Fibroblast of the aortic adventitia (primary cell): ENCODE data around the gene AGBL3. TPM values are rescaled to one million over a fixed set of nuclear protein-coding genes. Genes with fewer than 3 reads are reported as not detected.
"Not testable (repeated sequence)": the region's sequence is repeated elsewhere in the genome, so short reads cannot be mapped to it uniquely, and the experiment has no call there.

Experiments
- DNase-seq: peaks from one replicate; pipeline ENCODE4 v3.0.0-alpha.2; 2010; ENCODE audit warnings: low read depth
- H3K4me3 ChIP-seq: 2 replicates; pipeline ENCODE4 v1.5.1; 2011; ENCODE audit warnings: low read depth, mild to moderate bottlenecking, control low read depth, low read length, moderate library complexity
- CTCF ChIP-seq: IDR thresholded peaks from 2 replicates; pipeline ENCODE4 v1.5.1; 2011; ENCODE audit warnings: mild to moderate bottlenecking, low read length, control low read depth, inconsistent platforms; ENCODE audit not compliant: insufficient read depth
- total RNA-seq: library from RNA; depleted of rRNA; stranded (reverse); fragments of >200 nt; gene quantifications from 2 replicates; pipeline ENCODE4 v1.2.3, GENCODE V29; 2012; ENCODE audit warnings: low replicate concordance

AGBL3 gene
- total RNA-seq, 1 donor: 2.9 TPM

- DNase-seq: peak; percentile 43
- H3K4me3 ChIP-seq: peak overlapping the region; percentile 81
- no peak for TF ChIP-seq CTCF
Observed at GRCh38 chr7:135169964-135170273, 183.6 kb downstream of the AGBL3 start.

DNA sequence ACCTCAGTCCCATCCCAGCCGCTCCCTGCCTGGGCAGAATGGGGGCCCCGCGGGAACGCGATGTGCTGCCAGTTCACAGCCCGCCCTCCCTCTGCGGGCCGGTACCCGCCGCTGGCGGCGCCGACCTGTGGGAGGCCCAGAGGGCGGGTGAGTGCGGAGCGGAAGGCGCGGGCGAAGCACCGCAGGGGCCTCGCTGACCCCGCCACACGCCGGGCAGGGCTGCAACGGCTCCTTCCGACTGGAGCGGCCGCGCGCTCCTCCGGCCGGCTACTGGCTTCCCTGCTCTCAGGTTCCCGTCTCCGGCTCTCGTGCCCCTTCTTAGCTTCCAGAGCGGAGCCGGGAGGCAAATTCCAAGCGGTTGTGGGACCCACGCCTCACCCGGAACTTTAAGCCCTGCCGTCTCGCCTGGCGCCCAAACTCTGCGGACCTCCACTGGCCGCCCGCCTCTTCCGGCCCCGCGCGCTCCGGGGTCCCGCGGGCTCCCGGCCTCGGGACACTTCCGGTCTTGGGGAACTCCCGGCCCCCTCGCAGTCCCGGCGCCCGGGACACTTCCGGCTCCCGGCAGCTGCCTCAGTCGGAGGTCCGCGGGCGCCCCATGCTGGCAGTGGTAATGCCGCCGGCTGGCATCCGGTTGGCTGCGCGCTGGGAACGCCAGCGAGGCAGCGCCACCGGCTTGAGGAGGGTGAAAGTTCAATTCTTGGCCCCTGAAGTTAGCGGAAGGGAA, 184.1 kb downstream of the AGBL3 start, which contains the start of gene CYREN:
Gene CYREN, minus strand, starts transcription at position 434 of the 724 bp plus-strand sequence. CDS start 1,785 bp downstream, outside the sequence.
- TF ChIP-seq CTCF: peak; percentile 52
- peak within 1 kb of the TSS; percentile 81 for H3K4me3 ChIP-seq
- peak; percentile 90 for DNase-seq

DNA sequence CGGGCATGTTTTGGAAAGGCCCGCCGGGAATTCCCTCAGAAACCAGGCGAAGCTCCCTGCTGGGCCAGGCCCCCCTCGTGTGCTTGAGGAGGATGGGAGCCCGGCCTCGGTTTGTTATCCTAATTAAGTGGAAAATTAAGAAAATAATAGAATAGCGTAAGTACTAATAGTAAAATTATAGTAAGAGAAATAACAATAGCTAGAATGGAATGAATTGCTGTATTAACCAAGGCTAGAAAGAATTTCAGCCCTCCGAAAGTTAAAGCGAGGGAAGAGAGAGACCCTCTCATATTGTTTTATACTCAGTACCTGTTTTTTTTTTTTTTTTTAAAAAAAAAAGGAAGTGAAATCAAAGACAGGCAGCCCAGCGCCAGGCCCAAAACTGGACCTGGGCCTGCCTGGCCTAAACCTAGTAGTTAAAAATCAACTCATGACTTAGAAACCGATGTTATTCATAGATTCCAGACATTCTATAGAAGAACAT, 184.7 kb downstream of the AGBL3 start:
- peak overlapping the region; percentile 81 for H3K4me3 ChIP-seq
- DNase-seq: not testable (repeated sequence)

GRCh38 chr7:135171581-135172291, 185.4 kb downstream of the AGBL3 start:
- not testable (repeated sequence) for DNase-seq, H3K4me3 ChIP-seq

DNA sequence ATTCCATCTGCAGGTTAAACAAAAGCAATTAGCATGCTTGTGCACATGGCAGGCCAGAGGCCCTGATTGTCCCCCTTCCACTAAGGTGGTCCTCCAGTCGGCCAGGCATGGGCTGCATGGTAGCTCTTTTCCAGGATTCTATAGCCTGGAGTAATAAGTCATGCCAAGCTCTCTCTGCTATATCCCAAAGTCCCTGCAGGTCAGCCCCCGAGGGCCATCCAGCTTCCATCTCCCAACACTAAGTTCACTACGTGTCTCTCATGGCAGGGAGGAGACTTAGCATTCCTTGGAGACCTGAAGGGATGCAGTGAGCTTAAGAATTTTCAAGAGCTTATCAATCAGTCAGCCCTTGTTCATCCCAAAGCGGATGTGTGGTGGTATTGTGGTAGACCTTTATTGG, 187.6 kb downstream of the AGBL3 start:
- not testable (repeated sequence) for DNase-seq, H3K4me3 ChIP-seq

GRCh38 chr7:135174941-135175340, 188.6 kb downstream of the AGBL3 start:
- no peak overlapping the region for H3K4me3 ChIP-seq
- DNase-seq: no peak
- no peak for TF ChIP-seq CTCF

DNA sequence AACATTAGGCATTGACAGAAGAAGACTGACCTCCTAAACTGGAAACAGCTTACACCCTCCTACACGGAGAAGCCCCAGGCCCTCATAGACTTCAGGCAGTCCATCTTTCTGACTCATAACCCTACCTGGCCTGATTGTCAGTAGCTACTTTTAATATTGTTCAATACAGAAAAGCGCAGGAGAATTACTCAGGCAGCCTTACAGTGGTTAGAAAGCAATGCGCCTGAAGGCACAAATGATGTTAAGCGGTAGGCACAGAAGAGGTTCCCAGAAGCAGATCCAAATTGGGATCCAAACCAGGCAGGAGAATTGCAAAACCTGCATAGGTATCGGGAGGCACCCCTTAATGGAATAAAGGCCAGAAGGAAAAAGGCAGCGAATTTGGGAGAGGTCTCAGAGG, 189.6 kb downstream of the AGBL3 start:
- no peak overlapping the region for H3K4me3 ChIP-seq
- no peak for TF ChIP-seq CTCF
- no peak for DNase-seq

DNA sequence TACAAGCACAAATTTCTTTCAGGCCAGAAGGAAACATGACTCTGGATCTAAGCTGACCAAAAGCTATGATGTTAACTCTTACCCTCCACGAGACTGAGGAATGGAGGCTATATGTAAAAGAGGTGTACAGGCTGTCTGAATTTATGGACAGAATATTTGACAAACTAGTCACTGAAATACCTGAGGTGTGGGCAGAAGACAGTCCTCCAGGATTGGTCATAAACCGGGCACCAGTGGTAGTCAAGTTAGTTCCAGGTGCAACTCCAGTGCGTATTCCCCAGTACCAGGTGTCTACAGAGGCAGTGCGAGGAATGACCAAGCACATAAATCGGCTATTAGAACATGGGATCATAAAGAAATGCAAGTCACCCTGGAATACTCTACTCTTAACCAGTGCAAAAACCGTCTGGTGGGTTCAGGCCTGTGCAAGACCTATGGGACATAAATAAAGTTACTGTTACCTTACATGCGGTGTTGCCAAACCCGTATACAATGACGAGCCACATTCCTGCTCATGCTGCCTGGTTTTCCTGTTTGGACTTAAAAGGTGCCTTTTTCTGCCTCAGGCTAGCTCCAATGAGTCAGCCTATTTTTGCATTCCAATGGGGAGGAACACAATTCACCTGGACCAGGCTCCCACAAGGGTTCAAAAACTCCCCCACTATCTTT, 190.9 kb downstream of the AGBL3 start:
- no peak for TF ChIP-seq CTCF
- no peak for DNase-seq
- no peak overlapping the region for H3K4me3 ChIP-seq
